MM.1S (cell line): ENCODE data around the gene CCDC28B.

ENCODE experiments used
- DNase-seq: peaks from one replicate; pipeline ENCODE4 v3.0.0-alpha.2; 2015
- H2AFZ ChIP-seq: fragments of 300-600 bp; sonication (generic); 2 replicates; pipeline ENCODE4 v1.6.0; 2016; ENCODE audit warnings: antibody characterized with exemption, low read length
- H3F3A ChIP-seq: fragments of 300-600 bp; sonication (generic); 2 replicates; pipeline ENCODE4 v1.6.1; 2016; ENCODE audit warnings: mild to moderate bottlenecking, antibody characterized with exemption, low read length, moderate library complexity, mixed read lengths; ENCODE audit not compliant: insufficient read depth
- H3K27ac ChIP-seq: fragments of 300-600 bp; sonication (generic); 2 replicates; pipeline ENCODE4 v1.5.1; 2016; ENCODE audit warnings: mild to moderate bottlenecking, low read length
- H3K27me3 ChIP-seq: fragments of 300-600 bp; sonication (generic); replicated peaks from 2 replicates; pipeline ENCODE4 v1.6.0; 2016; ENCODE audit warnings: low read length; ENCODE audit not compliant: insufficient read depth
- H3K36me3 ChIP-seq: fragments of 300-600 bp; sonication (generic); replicated peaks from 2 replicates; pipeline ENCODE4 v1.6.1; 2016; ENCODE audit warnings: mild to moderate bottlenecking, low read length, mixed read lengths; ENCODE audit not compliant: insufficient read depth
- H3K4me1 ChIP-seq: fragments of 300-600 bp; sonication (generic); 2 replicates; pipeline ENCODE4 v1.6.1; 2016; ENCODE audit warnings: low read length, mixed read lengths
- H3K4me2 ChIP-seq: fragments of 300-600 bp; sonication (generic); 2 replicates; pipeline ENCODE4 v1.6.0; 2016; ENCODE audit warnings: low read depth, low read length
- H3K4me3 ChIP-seq: fragments of 300-600 bp; sonication (generic); 2 replicates; pipeline ENCODE4 v1.5.1; 2016; ENCODE audit warnings: low read length, mixed read lengths
- H3K79me2 ChIP-seq: fragments of 300-600 bp; sonication (generic); 2 replicates; pipeline ENCODE4 v1.6.1; 2016; ENCODE audit warnings: mixed run types, low read length, mixed read lengths
- H3K9ac ChIP-seq: fragments of 300-600 bp; sonication (generic); 2 replicates; pipeline ENCODE4 v1.6.1; 2016; ENCODE audit warnings: low read length, mixed read lengths
- H3K9me2 ChIP-seq: fragments of 300-600 bp; sonication (generic); replicated peaks from 2 replicates; pipeline ENCODE4 v1.6.1; 2016; ENCODE audit warnings: mild to moderate bottlenecking, low read length, mixed read lengths; ENCODE audit not compliant: insufficient read depth
- H3K9me3 ChIP-seq: fragments of 300-600 bp; sonication (generic); replicated peaks from 2 replicates; pipeline ENCODE4 v1.6.1; 2016; ENCODE audit warnings: mild to moderate bottlenecking, low read length, mixed read lengths; ENCODE audit not compliant: insufficient read depth
- H4K20me1 ChIP-seq: fragments of 300-600 bp; sonication (generic); 2 replicates; pipeline ENCODE4 v1.6.1; 2016; ENCODE audit warnings: mild to moderate bottlenecking, low read length, moderate library complexity, mixed read lengths; ENCODE audit not compliant: insufficient read depth
- EZH2 ChIP-seq: fragments of 300-600 bp; sonication (generic); optimal IDR thresholded peaks from 2 replicates; pipeline ENCODE3; 2017; ENCODE audit warnings: low read depth, mild to moderate bottlenecking, antibody characterized with exemption, low read length, mixed read lengths
- EZH2phosphoT487 ChIP-seq: fragments of 300-600 bp; sonication (generic); IDR thresholded peaks from 2 replicates; pipeline ENCODE4 v1.6.1; 2018; ENCODE audit warnings: antibody characterized with exemption, low read length
- TF ChIP-seq, protein P1 (sequence below): fragments of 300-600 bp; sonication (generic); IDR thresholded peaks from 2 replicates; pipeline ENCODE4 v1.5.1; 2016; ENCODE audit warnings: antibody characterized with exemption, low read length, mixed read lengths

CCDC28B gene

GRCh38 chr1:32232558-32233304, 32.3 kb downstream of the CCDC28B start:
- Histone ChIP-seq H3K79me2 (no peaks in the 10 kb centered on the region), H2AFZ (no peak overlapping the region), H3K9me2 (no peaks in the 10 kb centered on the region), H3K27ac (no peak overlapping the region), H3K4me1 (no peaks in the 10 kb centered on the region), H3K4me2 (no peak overlapping the region), H3F3A (no peaks in the 10 kb centered on the region), H3K36me3 (peaks cover 4% of the 10 kb centered on the region), H3K9ac (no peak overlapping the region), H3K9me3 (no peaks in the 10 kb centered on the region), H3K27me3 (no peaks in the 10 kb centered on the region), H4K20me1 (no peaks in the 10 kb centered on the region), H3K4me3 (no peak overlapping the region)
- TF ChIP-seq EZH2 (no peak), EZH2phosphoT487 (no peak)
- TF ChIP-seq, protein P1, sequence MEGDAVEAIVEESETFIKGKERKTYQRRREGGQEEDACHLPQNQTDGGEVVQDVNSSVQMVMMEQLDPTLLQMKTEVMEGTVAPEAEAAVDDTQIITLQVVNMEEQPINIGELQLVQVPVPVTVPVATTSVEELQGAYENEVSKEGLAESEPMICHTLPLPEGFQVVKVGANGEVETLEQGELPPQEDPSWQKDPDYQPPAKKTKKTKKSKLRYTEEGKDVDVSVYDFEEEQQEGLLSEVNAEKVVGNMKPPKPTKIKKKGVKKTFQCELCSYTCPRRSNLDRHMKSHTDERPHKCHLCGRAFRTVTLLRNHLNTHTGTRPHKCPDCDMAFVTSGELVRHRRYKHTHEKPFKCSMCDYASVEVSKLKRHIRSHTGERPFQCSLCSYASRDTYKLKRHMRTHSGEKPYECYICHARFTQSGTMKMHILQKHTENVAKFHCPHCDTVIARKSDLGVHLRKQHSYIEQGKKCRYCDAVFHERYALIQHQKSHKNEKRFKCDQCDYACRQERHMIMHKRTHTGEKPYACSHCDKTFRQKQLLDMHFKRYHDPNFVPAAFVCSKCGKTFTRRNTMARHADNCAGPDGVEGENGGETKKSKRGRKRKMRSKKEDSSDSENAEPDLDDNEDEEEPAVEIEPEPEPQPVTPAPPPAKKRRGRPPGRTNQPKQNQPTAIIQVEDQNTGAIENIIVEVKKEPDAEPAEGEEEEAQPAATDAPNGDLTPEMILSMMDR: no peak
- no peak for DNase-seq

DNA sequence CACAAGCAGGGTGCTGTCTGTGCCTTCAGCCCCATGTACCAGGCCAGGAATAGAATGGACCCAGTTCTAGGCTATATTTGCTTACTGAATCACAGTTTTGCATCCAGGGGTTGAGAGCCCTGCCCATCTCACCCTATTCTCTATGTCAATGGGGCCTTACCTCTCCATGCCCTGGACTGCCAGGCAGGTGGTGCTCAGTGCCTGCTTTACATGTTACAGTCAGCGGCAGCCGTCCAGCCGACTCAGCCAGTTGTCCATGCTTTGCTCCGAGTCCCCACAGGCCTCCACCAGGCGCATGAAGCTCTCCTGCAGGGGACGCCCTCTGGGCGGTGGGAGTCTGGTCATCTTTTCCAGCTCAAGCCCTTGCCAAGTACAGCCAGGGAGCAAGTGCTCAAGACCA, 34.4 kb downstream of the CCDC28B start:
- no peak overlapping the region for H3K9ac ChIP-seq
- H3K4me3 ChIP-seq: no peak overlapping the region
- no peak overlapping the region for H2AFZ ChIP-seq
- TF ChIP-seq, protein P1: no peak
- TF ChIP-seq EZH2phosphoT487: no peak
- TF ChIP-seq EZH2: no peak
- no peaks in the 10 kb centered on the region; the same call in 1 of the 2 replicates for H3K36me3 ChIP-seq
- no peaks in the 10 kb centered on the region for H3K79me2 ChIP-seq
- H3F3A ChIP-seq: no peaks in the 10 kb centered on the region
- H3K4me2 ChIP-seq: no peak overlapping the region
- H3K4me1 ChIP-seq: no peaks in the 10 kb centered on the region
- no peaks in the 10 kb centered on the region for H3K27me3 ChIP-seq
- no peak overlapping the region for H3K27ac ChIP-seq
- no peak for DNase-seq
- no peaks in the 10 kb centered on the region for H4K20me1 ChIP-seq
- no peaks in the 10 kb centered on the region for H3K9me2 ChIP-seq
- no peaks in the 10 kb centered on the region for H3K9me3 ChIP-seq

DNA sequence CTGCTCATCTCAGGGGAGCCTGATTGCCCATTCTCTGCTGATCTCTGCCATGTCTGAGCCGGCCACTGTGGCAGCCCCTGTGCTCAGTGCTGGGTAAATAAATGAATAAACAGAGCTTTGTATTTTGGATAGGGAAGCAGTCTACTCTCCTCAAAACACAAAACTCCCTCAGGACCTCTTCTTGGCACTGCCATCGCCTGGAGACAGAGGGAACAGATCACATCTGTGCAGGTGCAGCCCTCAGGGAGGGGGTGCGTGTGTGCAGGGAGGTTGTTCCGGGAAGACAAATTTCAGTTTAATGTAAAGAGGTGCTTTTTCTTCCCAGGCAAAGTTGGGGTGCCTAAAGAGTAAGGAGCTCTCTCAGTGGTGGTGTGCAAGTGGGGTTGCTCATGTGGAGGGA, 38.9 kb downstream of the CCDC28B start:
- Histone ChIP-seq H2AFZ (no peak overlapping the region), H3K4me2 (no peak overlapping the region), H3K9ac (no peak overlapping the region)

More for the DNA sequence above, 38.9 kb downstream of the CCDC28B start:
- Histone ChIP-seq H3K9me3 (no peaks in the 10 kb centered on the region), H3K27ac (no peak overlapping the region), H3K79me2 (no peaks in the 10 kb centered on the region), H3K36me3 (no peaks in the 10 kb centered on the region), H3K27me3 (no peaks in the 10 kb centered on the region), H3K9me2 (no peaks in the 10 kb centered on the region), H3K4me1 (no peaks in the 10 kb centered on the region), H3F3A (no peaks in the 10 kb centered on the region), H3K4me3 (no peak overlapping the region), H4K20me1 (no peaks in the 10 kb centered on the region)
- TF ChIP-seq EZH2: no peak
- TF ChIP-seq EZH2phosphoT487: no peak
- TF ChIP-seq, protein P1: no peak
- no peak for DNase-seq
